Omental fat pad (tissue), 4 donors: ENCODE measurements around the gene ERAP2. TPM values are rescaled to one million over a fixed set of nuclear protein-coding genes. Genes with fewer than 3 reads are reported as not detected.
"Not testable (repeated sequence)": the region's sequence is repeated elsewhere in the genome, so short reads cannot be mapped to it uniquely, and the experiment has no call there.

Experiments
- ATAC-seq: fragments of 150-250 bp; one replicate; pipeline ENCODE4 v1.9.1; 2016; ENCODE audit warnings: mild to moderate bottlenecking, moderate library complexity; ENCODE audit not compliant: low FRiP score
- DNase-seq: peaks from one replicate; pipeline ENCODE4 v3.0.0-alpha.2; 2019; ENCODE audit warnings: low spot score
- total RNA-seq, 4 donors: library from RNA; depleted of rRNA; stranded (reverse); fragments of >200 nt; gene quantifications; one replicate each; pipeline ENCODE4 v1.1.0, GENCODE V29; 2016
- TF ChIP-seq, protein P1 (sequence below), 3 donors: fragments of 450-650 bp; IDR thresholded peaks; one replicate each; pipeline ENCODE4 v1.5.1; 2016 to 2017; ENCODE audit warnings: antibody characterized with exemption in 3 of 3, mild to moderate bottlenecking in 3 of 3, moderate library complexity in 2 of 3

Gene ERAP2
- total RNA-seq, 4 donors from 2014 or later, result 15.1 to 57.4 (median 16.9) TPM

- DNase-seq (no peak), ATAC-seq (no peak)
- TF ChIP-seq, protein P1, sequence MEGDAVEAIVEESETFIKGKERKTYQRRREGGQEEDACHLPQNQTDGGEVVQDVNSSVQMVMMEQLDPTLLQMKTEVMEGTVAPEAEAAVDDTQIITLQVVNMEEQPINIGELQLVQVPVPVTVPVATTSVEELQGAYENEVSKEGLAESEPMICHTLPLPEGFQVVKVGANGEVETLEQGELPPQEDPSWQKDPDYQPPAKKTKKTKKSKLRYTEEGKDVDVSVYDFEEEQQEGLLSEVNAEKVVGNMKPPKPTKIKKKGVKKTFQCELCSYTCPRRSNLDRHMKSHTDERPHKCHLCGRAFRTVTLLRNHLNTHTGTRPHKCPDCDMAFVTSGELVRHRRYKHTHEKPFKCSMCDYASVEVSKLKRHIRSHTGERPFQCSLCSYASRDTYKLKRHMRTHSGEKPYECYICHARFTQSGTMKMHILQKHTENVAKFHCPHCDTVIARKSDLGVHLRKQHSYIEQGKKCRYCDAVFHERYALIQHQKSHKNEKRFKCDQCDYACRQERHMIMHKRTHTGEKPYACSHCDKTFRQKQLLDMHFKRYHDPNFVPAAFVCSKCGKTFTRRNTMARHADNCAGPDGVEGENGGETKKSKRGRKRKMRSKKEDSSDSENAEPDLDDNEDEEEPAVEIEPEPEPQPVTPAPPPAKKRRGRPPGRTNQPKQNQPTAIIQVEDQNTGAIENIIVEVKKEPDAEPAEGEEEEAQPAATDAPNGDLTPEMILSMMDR (IDR thresholded peaks at IDR 0.05), result no peak
These were observed 37.9 kb upstream of the ERAP2 start for GRCh38 chr5:96838201-96839070.

DNA sequence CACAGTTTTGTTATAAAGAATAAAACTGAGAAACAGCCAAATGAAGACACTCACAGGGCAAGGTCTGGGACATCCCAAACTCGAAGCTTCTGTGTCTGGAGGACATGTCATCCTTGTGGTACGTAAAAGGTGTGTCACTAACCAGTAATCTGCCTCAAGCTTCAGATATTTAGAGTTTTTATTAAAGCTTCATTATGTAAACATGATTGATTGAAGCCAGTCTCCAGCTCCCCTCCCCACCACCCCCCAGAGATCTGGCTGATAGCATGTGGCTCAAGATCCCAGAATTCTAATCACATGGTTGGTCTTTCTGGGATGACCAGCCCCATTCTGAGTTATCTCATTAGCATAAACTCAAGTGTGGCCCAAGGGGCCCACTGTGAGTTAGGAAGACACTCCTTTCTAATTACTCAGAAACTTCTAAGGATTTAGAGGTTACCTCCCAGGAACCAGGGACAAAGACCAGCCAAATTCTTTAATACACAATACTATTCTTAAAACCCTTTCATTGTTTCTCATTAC lies 37.2 kb upstream of the ERAP2 start:
- no peak for ATAC-seq
- TF ChIP-seq, protein P1 (IDR thresholded peaks at IDR 0.05), result no peak
- DNase-seq, result no peak

DNA sequence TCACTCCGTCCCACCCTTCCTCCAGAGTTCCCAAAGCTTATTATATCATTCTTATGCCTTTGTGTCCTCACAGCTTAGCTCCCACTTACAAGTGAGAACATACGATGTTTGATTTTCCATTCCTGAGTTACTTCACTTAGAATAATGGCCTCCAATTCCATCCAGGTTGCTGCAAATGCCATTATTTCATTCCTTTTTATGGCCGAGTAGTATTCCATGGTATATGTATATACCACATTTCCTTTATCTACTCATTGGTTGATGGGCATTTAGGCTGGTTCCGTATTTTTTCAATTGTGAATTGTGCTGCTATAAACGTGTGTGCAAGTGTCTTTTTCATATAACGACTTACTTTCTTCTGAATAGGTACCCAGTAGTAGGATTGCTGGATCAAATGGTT lies 34.4 kb upstream of the ERAP2 start:
- not testable (repeated sequence) for ATAC-seq, DNase-seq

DNA sequence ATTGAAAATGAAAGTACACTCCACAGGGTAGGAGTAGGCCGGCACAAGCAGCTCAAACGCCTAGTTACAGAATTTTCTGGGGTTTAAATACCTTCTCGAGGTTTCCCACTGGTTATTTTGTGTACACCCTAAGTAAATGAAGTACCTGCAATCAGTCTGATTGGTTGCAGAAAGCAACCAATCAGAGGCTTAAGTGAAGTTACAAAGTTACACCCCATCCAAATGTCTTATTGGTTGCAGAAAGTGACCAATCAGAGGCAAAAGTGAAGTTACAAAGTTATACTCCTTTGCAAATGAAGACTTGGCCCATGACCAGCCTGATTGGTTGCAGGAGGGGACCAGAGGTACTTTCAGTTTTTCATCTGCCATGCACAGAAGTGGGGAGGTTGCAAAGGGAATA lies 33.2 kb upstream of the ERAP2 start:
- DNase-seq (no peak), ATAC-seq (no peak)
- TF ChIP-seq, protein P1 (IDR thresholded peaks at IDR 0.05), result no peak

- TF ChIP-seq, protein P1 (IDR thresholded peaks at IDR 0.05), result no peak
These were observed 31.8 kb upstream of the ERAP2 start for GRCh38 chr5:96844481-96844990.

DNA sequence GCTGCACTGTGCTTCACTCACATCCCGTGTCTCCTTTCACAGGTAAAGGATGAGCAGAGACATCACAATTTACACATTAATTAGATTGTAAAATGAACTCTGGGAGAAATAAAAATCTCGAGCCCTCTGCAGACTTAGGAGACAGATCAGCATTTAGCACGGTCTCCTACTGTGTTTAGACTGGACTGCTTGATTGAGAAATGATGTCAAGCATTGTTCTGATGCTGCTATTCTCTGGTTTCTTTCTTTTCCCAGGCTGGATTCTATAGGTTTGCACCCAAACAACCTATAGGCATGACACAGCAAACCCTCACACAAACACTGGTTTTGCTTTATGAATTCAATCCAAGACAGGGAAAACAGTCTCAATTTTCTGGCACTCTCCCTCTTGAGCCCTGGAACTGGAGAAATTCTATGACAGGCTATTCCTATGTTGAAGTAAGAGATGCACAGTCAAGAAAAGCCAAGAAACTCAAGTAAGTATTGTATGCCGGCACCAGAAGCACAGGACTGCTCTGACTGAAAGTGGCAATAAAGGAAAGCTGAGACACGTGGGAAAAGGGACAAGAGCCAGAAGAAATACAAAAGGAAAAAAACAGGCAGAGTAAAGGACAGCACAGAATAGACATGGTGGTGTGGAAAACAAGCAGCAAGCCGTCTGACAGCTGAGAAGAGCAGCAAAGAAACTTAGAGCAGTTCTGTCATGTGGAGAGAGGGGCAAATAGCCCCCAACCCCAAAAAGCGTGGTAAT lies 24.8 kb upstream of the ERAP2 start:
- DNase-seq (no peak), ATAC-seq (no peak)
- TF ChIP-seq, protein P1 (IDR thresholded peaks at IDR 0.05), result no peak

More at GRCh38 chr5:96844481-96844990, 31.8 kb upstream of the ERAP2 start:
- ATAC-seq (no peak), DNase-seq (no peak)

DNA sequence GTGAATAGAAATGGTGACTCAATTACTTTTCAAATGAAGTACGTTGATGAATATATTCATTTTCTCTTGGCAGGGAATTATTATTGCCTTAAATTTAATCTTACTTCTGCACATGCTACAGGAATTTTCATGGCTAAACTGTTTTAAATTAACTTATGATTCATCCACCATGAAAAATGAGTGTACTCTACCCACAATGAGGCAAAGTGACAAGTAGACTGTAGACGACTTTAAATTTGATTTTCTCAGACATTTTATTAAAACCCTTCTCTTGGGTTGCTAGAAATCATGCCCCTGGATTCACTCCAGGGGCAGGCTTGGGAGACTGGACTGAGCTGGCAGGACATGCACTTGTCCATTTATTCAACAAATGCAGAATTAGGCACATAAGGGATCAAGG lies 23.5 kb upstream of the ERAP2 start:
- TF ChIP-seq, protein P1 (IDR thresholded peaks at IDR 0.05), result no peak
- ATAC-seq, result no peak
- DNase-seq, result no peak
